Effector memory CD8-positive, alpha-beta T cell (primary cell): ENCODE results near the gene PALS1.
A peak's percentile ranks its signal among the peaks of the same experiment; 100 is the strongest.

Experiments used
- ATAC-seq: fragments of 150-1000 bp; cut with Tn5 transposase; replicated peaks from 2 replicates; pipeline ENCODE4 v1.10.0; 2021; ENCODE audit warnings: mild to moderate bottlenecking, moderate library complexity
- DNase-seq, 3 experiments: peaks; one replicate each; pipeline ENCODE4 v3.0.0; 2021
- H3K27ac Mint-ChIP-seq, 2 donors: one replicate each; pipeline ENCODE4 v1.8.0; 2022; ENCODE audit warnings: mild to moderate bottlenecking in 2 of 2, mixed read lengths in 2 of 2, moderate library complexity in 2 of 2
- H3K27me3 Mint-ChIP-seq, 2 donors: one replicate each; pipeline ENCODE4 v1.8.0; 2022; ENCODE audit warnings: mixed read lengths in 2 of 2
- H3K36me3 Mint-ChIP-seq: one replicate; pipeline ENCODE4 v1.8.0; 2022; ENCODE audit warnings: mild to moderate bottlenecking, moderate library complexity, mixed read lengths; ENCODE audit not compliant: insufficient read depth
- H3K4me1 Mint-ChIP-seq, 2 donors: one replicate each; pipeline ENCODE4 v1.8.0; 2022; ENCODE audit warnings: low read depth in 2 of 2, mixed read lengths in 2 of 2
- H3K4me3 Mint-ChIP-seq, 2 donors: one replicate each; pipeline ENCODE4 v1.8.0; 2022; ENCODE audit warnings: mild to moderate bottlenecking in 2 of 2, mixed read lengths in 2 of 2, moderate library complexity in 2 of 2
- H3K9me3 Mint-ChIP-seq, 2 donors: one replicate each; pipeline ENCODE4 v1.8.0; 2022; ENCODE audit warnings: mixed read lengths in 2 of 2

The PALS1 gene

DNA sequence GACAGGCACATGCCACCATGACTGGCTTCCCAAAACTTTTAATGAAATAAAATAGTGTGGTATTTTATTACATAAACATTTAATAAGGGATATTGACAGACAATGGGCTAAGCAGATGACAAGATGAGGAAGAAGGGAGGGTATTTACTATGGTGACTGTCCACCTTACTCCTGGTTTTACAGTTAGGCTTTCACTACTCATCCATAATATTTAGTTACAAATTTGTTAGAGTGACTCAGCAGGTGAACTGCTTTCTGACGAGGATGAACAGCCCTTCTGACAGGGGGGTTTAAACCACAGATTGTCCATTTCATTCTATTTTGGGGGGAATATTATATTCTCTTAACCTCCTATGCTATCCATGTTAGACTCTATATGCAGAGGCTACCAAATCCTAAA is 3.6 kb upstream of the PALS1 start:
- Mint-ChIP-seq H3K27ac (no peak overlapping the region), H3K36me3 (peaks cover 10% of the 10 kb centered on the region), H3K9me3 (no peaks in the 10 kb centered on the region), H3K27me3 (no peaks in the 10 kb centered on the region), H3K4me1 (peaks cover 6 to 18% of the 10 kb centered on the region in 2 donors), H3K4me3 (no peak overlapping the region)
- no peak for ATAC-seq
- DNase-seq, result no peak

GRCh38 chr14:67239582-67239981 is 1.7 kb upstream of the PALS1 start:
- Mint-ChIP-seq H3K36me3 (peaks cover 16% of the 10 kb centered on the region), H3K27ac (no peak overlapping the region), H3K4me3 (peak overlapping the region; percentile 85 to 86), H3K4me1 (peaks cover 6 to 24% of the 10 kb centered on the region in 2 donors), H3K27me3 (no peaks in the 10 kb centered on the region), H3K9me3 (no peaks in the 10 kb centered on the region)
- ATAC-seq (no peak), DNase-seq (no peak)

- H3K36me3 Mint-ChIP-seq, result peaks cover 16% of the 10 kb centered on the region
- ATAC-seq (peak; percentile 7), DNase-seq (peak in 2 of 3 experiments; percentile 2 to 15)
- H3K9me3 Mint-ChIP-seq, result no peaks in the 10 kb centered on the region
- peak overlapping the region; percentile 62 to 91 for H3K27ac Mint-ChIP-seq
- no peaks in the 10 kb centered on the region for H3K27me3 Mint-ChIP-seq
- H3K4me3 Mint-ChIP-seq, result peak overlapping the region; percentile 85 to 86
- H3K4me1 Mint-ChIP-seq, result peaks cover 9 to 24% of the 10 kb centered on the region in 2 donors
These were observed 885 bp upstream of the PALS1 start for GRCh38 chr14:67240168-67240932.

- Mint-ChIP-seq H3K27me3 (no peaks in the 10 kb centered on the region), H3K27ac (peak overlapping the region; percentile 62 to 91), H3K4me3 (peak overlapping the region; percentile 85 to 86), H3K36me3 (peaks cover 16% of the 10 kb centered on the region), H3K9me3 (no peaks in the 10 kb centered on the region), H3K4me1 (peaks cover 9 to 24% of the 10 kb centered on the region in 2 donors)
- DNase-seq (peak; percentile 85 to 88 (median 87)), ATAC-seq (peak; percentile 91)
These were observed 241 bp upstream of the PALS1 start for GRCh38 chr14:67240978-67241410.

DNA sequence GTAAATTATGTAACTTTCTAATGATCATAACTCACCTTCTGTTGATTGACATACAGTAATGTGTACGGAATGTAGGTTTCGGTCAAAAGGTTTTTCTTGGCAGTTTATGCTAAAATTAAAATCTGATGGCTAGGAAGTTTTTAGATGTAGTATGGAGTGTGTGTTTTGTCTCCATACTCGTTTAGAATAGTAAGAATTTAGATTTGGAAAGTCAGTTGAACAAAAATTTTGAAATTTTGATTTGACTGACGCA is 859 bp downstream of the PALS1 start:
- DNase-seq (no peak), ATAC-seq (no peak)
- H3K27me3 Mint-ChIP-seq, result no peaks in the 10 kb centered on the region
- peak overlapping the region; percentile 54 to 62 for H3K27ac Mint-ChIP-seq
- peaks cover 9 to 24% of the 10 kb centered on the region in 2 donors for H3K4me1 Mint-ChIP-seq
- no peaks in the 10 kb centered on the region for H3K9me3 Mint-ChIP-seq
- peak overlapping the region; percentile 85 to 86 for H3K4me3 Mint-ChIP-seq
- peaks cover 16% of the 10 kb centered on the region for H3K36me3 Mint-ChIP-seq

DNA sequence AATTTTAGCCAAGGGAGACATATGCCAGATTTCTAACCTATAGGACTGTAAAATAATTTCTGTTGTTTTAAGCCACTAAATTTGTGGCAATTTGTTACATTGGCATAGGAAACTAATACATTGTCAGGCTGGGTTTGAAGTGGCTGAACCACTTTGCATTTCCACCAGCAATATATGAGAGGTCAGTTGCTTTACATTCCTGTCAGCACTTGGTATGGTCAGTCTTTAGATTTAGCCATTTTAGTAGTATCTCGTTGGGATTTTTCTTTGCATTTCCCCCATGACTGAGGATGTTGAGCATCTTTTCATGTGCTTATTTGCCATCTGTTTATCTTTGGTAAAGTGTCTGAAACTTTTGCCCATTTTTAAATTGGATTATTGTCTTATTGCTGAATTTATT is 3.9 kb downstream of the PALS1 start:
- Mint-ChIP-seq H3K36me3 (peaks cover 16% of the 10 kb centered on the region), H3K27me3 (no peaks in the 10 kb centered on the region), H3K4me1 (peaks cover 7 to 24% of the 10 kb centered on the region in 2 donors), H3K9me3 (no peaks in the 10 kb centered on the region), H3K4me3 (no peak overlapping the region), H3K27ac (no peak overlapping the region)
- DNase-seq (no peak), ATAC-seq (no peak)

DNA sequence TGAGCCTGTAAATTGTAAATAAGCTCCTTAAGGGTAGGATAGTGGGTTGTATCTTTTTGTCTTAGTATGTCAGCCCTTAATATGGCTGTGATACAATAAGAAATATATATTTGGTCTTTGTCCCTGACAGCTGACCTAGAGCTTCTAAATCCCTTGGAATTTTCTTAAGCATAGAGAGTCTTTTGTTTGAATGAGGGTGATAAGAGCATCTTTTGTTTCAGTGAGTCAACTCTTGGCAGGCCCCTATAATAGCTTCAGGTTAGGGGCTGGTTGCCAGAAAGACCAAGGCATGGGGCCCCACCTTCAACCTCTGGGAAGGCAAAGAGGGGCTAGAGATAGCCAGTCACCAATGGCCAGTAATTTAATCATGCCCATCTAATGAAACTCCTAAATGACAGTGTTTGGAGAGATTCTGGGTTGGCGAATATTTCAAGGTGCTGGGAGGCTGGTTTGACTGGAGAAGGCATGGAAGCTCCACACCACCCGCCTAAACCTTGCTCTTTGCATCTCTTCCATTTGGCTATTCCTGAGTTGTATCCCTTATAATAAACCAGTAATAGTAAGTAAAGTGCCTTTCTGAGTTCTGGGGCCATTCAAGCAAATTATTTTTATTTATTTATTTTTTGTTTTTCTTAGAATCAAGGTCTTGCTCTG is 10.5 kb downstream of the PALS1 start:
- H3K36me3 Mint-ChIP-seq, result no peaks in the 10 kb centered on the region
- H3K9me3 Mint-ChIP-seq, result no peaks in the 10 kb centered on the region
- no peak overlapping the region for H3K27ac Mint-ChIP-seq
- H3K4me1 Mint-ChIP-seq, result peaks cover 4 to 10% of the 10 kb centered on the region in 2 donors
- no peaks in the 10 kb centered on the region for H3K27me3 Mint-ChIP-seq
- DNase-seq (no peak), ATAC-seq (no peak)
- no peak overlapping the region for H3K4me3 Mint-ChIP-seq

- no peak overlapping the region for H3K4me3 Mint-ChIP-seq
- DNase-seq, result no peak
- H3K9me3 Mint-ChIP-seq, result no peaks in the 10 kb centered on the region
- no peaks in the 10 kb centered on the region for H3K36me3 Mint-ChIP-seq
- peak overlapping the region in 1 of 2 donors; percentile 11 for H3K27ac Mint-ChIP-seq
- peaks cover 4 to 6% of the 10 kb centered on the region in 2 donors for H3K4me1 Mint-ChIP-seq
- no peak for ATAC-seq
- no peaks in the 10 kb centered on the region for H3K27me3 Mint-ChIP-seq
These were observed 11.9 kb downstream of the PALS1 start for GRCh38 chr14:67253076-67253635.

GRCh38 chr14:67257906-67258305 is 16.7 kb downstream of the PALS1 start:
- ATAC-seq (no peak), DNase-seq (no peak)
- Mint-ChIP-seq H3K4me3 (no peak overlapping the region), H3K4me1 (peaks cover 1 to 10% of the 10 kb centered on the region in 2 donors), H3K27me3 (no peaks in the 10 kb centered on the region), H3K9me3 (no peaks in the 10 kb centered on the region), H3K36me3 (no peaks in the 10 kb centered on the region), H3K27ac (no peak overlapping the region)

- no peak overlapping the region for H3K27ac Mint-ChIP-seq
- no peaks in the 10 kb centered on the region for H3K27me3 Mint-ChIP-seq
- H3K4me1 Mint-ChIP-seq, result peaks cover 2 to 6% of the 10 kb centered on the region in 2 donors
- no peaks in the 10 kb centered on the region for H3K36me3 Mint-ChIP-seq
- H3K4me3 Mint-ChIP-seq, result no peak overlapping the region
- DNase-seq (no peak), ATAC-seq (no peak)
- no peaks in the 10 kb centered on the region for H3K9me3 Mint-ChIP-seq
These were observed 19.7 kb downstream of the PALS1 start for GRCh38 chr14:67260965-67261364.

DNA sequence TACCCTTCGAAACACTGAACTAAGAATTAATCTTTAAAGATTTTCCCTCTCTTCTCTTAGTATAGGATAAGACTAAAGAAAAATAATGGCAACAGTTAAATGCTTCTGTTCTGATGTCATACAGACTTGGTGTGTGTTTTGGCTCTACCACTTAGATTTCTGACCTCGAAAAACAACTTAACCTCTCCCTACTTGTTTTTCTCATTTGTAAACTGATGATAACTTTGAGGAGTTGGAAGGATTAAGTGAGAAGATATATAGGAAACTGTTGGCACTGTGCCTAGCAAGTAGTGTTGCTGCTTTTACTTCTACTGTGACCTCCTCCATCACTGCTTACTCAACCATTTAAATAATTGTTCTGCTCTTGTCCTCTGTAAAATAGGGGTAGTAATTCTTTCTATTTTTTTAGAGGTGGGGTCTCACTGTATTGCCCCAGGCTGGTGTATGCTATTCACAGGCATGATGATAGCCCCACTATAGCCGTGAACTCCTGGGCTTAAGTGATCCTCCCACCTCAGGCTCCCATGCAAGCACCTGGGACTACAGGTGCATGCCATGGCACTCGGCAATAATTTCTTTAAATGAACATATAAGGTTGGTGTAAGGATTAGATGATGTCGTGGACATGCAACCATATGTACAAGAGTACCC is 22.4 kb downstream of the PALS1 start:
- H3K4me1 Mint-ChIP-seq, result peaks cover 4 to 6% of the 10 kb centered on the region in 2 donors
- no peak for ATAC-seq

DNA sequence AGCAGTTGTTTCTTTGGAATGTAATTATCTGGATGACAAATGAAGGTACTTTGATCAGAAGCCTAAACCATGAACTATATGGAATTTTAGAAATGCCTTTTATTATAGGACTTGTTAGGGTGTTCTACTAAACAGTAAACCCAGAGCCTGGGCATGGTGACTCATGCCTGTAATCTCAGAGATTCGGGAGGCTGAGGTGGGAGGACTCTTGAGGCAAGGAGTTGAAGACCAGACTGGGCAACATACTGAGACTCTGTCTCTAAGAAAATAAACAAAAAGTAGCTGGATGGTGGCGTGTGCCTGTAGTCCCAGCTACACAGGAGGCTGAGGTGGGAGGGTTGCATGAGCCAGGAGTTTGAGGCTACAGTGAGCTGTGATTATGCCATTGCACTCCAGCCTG is 23.9 kb downstream of the PALS1 start:
- no peak for ATAC-seq
- no peak overlapping the region for H3K27ac Mint-ChIP-seq
- peaks cover 4 to 6% of the 10 kb centered on the region in 2 donors for H3K4me1 Mint-ChIP-seq

More for the DNA sequence above, 22.4 kb downstream of the PALS1 start:
- H3K27me3 Mint-ChIP-seq, result no peaks in the 10 kb centered on the region
- no peak overlapping the region for H3K27ac Mint-ChIP-seq
- H3K36me3 Mint-ChIP-seq, result no peaks in the 10 kb centered on the region
- H3K9me3 Mint-ChIP-seq, result no peaks in the 10 kb centered on the region
- no peak for DNase-seq
- no peak overlapping the region for H3K4me3 Mint-ChIP-seq

GRCh38 chr14:67267576-67268328 is 26.5 kb downstream of the PALS1 start:
- Mint-ChIP-seq H3K4me3 (no peak overlapping the region), H3K27ac (peak overlapping the region in 1 of 2 donors; percentile 25), H3K4me1 (peaks cover 0 to 4% of the 10 kb centered on the region in 2 donors), H3K9me3 (no peaks in the 10 kb centered on the region), H3K36me3 (peaks cover 3% of the 10 kb centered on the region), H3K27me3 (no peaks in the 10 kb centered on the region)
- DNase-seq (no peak), ATAC-seq (no peak)

More for the DNA sequence above, 23.9 kb downstream of the PALS1 start:
- DNase-seq, result no peak
- no peaks in the 10 kb centered on the region for H3K36me3 Mint-ChIP-seq
- no peaks in the 10 kb centered on the region for H3K27me3 Mint-ChIP-seq
- H3K9me3 Mint-ChIP-seq, result no peaks in the 10 kb centered on the region
- no peak overlapping the region for H3K4me3 Mint-ChIP-seq
